HG02588 (cell line): ENCODE data around the gene MICALL2.

Source experiments
- ATAC-seq: cut with Tn5 transposase; IDR thresholded peaks from one replicate; pipeline ENCODE4 v1.9.1; 2021; ENCODE audit warnings: mild to moderate bottlenecking, moderate library complexity; ENCODE audit not compliant: unreplicated experiment

The MICALL2 gene

DNA sequence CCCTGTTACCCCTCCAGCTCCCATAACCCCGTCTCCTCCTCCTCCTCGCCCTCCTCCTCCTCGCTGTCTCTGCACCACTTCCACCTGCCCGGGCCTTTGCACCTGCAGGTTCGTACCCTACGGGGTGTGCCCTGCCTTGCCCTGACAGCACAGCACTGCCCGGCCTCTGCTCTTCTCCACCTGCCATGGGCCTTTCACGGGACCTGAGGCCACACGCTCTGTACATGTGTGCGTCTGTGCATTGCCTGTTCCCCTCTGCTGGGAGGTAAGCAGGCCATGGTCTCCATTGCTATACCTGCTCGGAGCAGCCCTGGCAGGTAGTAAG, 40.0 kb downstream of the MICALL2 start:
- no peak for ATAC-seq

DNA sequence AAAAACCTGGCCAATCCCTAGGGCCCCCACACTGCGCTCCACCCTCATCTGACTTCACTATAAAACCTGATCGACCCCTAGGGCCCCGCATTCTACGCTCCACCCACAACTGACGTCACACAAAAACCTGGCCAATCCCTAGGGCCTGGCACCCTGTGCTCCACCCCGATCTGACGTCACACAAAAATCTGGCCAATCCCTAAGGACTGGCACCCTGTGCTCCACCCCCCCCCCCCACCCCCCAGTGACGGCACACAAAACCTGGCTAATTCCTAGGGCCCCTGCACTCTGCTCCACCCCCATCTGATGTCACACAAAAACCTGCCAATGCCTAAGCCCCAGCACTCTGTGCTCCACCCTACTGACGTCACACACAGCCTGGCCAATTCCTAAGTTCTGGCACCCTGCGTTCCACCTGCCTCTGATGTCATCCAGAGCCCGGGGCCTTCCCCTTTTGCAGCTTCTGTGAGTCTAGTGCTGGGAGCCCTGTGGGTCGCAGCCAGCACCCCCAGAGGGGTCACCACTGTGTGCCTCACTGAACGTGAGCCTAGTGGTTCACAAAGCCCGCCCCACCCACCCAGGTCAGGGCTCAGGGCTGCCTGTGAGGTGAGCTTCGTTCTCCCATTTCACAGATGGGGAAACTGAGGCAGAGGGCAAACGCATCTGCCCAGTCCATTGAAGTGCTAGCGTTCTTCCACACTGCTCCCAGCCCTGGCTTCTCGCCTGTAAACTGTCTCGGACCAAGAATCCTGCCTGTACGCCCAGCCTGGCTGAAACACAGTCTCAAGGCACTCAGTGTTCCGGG, 40.6 kb downstream of the MICALL2 start:
- ATAC-seq = no peak

DNA sequence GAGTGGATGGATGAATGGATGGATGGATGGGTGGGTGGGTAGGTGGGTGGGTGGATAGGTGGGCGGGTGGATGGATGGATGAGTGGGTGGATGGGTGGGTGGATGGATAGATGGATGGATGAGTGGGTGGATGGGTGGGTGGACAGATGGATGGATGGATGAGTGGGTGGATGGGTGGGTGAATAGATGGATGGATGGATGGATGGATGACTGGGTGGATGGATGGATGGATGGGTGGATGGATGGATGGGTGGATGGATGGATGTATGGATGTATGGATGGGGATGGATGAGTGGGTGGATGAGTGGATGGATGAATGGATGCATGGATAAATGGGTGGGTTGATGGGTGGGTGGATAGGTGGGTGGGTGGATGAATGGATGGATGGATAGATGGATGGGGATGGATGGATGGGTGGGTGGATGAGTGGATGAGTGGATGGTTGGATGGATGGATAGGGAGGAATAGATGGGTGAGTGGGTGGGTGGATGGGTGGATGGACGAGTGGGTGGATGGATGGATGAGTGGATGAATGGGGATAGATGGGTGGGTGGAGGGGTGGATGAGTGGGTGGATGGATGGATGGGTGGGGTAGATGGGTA, 43.8 kb downstream of the MICALL2 start:
- ATAC-seq = no peak

DNA sequence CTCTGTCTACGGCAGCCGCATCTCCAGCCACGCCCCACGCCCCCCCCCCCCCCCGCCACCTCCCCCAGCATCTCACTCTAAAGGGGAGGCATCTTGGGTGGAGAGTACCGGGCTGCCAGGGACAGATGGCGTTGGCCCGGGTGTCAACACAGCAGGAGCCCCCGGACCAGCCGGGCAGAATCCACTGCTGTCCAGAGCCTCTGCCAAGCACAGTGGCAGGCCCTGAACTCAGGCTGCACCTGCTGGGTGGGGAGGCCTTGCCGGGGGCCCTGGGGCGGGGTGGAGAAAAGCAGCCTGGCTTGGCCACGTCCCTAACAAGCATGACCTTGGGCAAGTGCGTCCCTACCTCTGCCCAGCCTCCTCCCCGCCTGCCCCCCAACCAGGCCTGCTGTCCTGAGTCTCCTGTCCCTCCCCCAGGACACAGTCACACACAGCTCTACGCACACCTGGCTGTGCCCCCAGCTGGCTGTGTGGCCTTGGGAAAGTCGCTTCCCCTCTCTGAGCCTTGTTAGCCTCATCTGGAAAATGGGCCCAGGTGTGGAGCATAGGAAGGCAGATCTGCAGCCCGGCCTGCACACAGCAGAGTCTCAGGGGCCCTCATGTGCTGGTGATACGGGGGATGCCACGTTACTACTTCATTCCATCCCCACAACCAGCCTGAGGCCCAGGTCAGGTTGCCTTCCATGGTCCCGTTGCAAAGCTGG, 45.2 kb downstream of the MICALL2 start:
- no peak for ATAC-seq

DNA sequence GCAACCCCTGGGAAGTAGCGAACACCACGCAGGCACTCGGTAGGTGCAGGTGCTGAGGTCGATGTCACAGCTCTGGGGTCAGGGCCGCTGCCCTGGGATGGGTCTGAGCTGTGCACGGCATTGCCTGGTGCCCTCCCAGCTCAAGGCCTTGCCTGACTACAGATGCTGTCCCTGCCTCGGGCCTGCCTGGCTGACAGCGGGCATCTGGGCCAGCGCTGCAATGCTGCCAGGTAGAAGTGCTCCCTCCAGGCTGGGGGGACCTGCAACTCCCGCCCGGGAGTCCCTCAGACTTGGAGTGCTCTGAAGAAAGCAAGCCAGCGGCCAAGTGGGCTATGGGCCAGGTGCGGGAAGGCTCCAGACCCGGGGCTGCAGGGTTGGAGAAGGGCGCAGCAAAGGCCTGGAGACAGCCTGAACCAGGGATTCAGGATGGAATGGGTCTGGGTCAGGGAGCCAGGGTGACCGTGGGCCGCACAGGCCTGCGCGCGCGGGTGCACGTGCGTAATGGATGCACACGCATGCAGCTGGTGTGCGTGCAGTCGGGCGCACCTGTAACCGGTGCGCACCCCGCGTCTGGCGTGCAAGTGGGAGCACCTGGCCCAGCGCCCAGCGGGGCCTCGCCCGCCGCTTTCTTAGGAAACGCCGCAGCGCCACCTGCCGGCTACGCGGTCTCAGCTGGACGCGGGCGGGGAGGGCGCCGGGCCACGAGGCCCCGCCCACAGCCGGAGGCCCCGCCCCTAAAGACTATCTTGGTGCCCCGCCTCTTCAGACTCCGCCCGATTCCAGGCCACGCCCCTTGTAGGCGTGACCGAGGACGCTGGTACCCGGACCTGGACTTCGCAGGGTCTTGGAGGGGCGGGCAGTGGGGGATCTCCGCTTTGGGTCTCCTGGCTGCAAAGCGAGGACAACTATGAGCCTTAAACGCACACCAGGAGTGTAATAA, 46.7 kb downstream of the MICALL2 start:
- peak; percentile 46 for ATAC-seq

DNA sequence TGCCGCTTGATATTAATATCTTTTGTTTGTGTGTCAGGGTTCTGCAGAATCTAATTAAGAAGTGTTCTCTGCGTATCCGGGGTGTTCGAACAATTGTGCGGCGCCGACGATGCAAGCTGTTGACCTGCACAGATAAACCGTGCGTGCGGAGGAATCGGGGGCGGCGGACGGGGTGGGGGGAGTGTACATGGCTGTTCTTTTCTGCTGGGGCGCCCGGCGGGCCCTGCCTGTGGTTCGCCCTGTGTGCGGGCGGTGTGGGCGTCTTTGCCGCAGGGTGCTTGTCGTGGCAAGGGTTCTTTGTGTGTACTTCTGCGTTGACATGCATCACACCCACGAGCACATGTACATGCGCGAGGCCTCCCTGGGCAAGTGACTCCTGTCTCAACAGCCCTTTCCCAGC, 47.9 kb downstream of the MICALL2 start:
- no peak for ATAC-seq

DNA sequence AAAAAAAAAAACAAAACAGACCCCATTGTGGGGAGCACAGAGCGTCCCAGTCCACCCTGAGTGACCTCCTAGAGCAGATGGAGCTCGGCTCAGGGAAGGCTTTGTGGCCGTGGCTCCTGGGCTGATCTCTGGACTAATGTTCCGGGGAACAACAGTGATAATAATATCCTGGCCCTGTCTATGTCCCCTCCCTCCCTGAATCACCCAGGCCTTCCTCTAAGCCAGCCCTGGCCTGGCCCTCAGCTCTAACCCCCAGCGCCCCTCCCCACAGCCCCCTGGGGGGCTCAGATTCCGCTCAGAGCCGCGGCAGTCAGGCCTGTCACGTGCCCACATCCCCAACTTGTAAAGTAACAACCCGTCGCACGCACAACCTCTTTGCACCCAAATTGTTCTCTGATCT, 48.3 kb downstream of the MICALL2 start:
- no peak for ATAC-seq

DNA sequence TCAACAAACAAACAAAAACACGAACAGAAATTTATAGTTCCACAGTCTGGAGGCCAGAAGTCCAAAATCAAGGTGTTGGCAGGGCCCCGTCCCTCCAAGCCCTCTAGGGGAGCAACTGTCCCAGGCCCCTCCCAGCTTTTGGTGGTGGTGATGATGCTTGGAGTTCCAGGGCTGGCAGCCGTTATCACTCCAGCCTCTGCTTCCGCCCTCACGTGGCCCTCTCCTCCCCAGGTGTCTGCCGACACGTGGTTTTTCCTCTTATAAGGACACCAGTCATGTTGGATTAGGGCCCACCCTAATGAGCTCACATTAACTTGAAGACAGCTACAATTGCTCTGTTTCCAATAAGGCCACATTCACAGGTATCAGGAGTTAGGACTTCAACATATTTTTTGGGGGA, 49.7 kb downstream of the MICALL2 start:
- ATAC-seq = no peak

DNA sequence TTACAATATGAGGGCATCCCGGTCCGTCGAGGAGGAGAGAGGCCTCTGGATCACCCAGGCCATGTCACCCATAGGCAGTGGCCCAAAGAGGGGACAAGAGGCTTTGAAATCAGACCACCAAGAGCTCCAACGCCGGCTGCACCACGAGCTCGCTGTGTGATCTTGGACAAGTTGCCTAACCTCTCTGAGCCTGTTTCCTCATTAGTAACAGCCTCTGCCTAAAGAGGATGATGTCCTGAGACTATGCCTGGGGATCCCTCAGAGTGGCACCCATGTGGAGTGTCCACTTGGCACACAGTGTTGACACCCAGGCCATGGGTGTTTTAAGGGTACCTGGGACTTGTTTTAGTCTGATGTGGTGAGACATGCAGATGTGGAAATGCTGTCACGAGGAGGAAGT, 50.8 kb downstream of the MICALL2 start:
- no peak for ATAC-seq

DNA sequence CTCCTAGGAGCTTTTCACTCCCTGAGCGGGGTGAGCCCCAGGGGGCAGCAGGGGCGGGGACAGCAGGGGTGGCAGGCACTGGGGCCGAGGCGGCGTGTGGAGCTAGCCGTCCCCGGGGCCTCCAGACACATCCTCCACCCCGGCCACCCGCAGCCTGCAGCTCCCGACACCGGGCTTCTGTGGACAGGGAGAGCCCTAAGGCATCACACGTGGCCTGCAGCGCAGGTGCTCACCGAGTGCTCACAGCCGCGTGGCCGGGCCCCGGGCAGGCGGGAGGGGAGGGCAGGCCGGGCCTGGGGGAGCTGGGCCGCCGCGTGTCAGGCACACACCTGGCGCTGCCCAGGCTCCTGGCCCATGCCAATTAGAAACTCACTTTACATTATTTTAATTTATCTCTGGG, 51.4 kb downstream of the MICALL2 start:
- ATAC-seq = no peak

DNA sequence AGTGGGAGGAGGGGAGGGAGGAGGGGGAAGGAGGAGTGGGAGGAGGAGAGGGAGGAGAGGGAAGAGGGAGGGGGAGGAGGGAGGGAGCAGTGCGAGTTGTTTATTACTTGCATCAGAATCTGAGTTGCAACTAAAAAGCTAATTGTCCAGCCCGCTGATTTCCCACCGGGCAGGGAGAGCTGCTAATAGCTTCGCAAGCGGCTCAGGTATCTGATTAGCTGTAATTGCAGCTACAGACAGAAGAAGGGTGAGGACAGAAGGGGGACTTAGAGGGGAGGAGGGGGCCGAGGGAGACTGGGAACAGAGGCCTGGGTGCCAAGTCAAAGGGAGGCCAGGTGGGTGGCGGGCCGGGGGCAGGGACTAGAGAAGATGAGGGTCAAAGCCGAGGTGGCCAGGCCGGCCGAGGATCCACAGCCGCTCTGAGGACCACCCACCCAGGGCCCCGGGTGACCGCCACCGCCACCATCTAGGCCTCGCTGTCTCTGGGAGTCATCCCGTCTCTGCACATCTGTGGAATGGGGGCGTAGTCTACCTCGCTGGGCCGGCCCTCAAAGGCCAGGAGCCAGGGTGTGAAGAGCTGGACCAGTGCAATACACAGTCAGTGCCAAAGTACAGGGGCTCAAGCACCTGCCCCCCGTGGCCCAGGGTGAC, 54.2 kb downstream of the MICALL2 start:
- ATAC-seq = no peak

DNA sequence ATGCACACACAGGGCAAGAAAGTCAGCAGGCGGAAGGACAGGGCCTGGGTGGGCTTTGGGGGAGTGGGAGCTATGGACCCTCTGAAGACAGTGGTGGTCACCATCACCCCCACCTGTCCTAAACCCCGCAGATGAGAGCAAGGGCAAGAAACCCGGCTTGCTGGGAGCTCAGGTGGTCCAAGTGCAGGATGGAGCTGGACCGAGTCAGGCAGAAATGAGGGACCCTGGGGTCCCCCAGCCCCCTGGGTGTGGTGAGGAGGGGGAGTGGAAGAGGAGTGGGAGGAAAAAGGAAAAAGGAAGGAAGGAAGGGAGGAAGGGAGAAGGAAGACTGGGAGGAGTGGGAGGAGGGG, 54.8 kb downstream of the MICALL2 start:
- no peak for ATAC-seq

DNA sequence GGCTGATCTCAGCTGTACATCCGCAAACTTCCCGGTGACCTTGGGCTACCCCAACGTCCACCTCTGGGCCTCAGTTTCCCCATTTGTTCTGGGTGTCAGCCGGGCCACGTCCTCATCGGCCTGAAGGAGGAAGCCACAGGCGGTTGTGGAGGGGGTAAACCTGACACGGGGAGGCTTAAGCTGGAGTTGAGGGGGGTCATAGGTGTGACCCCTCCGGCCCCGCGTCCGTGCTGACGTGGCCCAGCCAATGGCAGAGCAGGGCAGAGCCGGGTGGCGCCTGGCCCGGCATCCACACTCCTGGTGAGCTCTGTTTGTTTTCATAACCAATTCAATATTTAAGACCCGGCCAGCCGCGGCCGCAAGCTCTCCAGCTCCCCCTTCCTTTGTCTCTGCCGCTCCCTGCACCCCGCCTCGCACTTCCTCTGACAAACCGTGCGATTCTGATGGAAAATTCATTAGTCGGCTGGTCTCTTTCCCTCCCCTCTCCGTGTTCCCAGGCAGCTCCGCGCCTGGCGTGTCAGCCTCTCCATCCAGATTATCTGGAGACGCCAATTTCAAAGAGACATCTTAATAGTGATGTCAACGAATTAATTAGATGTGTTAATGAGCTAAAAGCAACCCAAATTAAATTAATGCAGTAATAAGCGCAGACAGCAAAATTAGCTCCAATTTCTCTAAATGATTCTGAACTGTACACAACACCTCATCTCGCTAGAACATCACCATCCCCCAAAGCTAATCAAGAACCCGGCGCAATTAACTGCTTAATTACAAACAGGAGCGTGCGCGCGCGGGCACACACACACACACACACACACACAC, 55.4 kb downstream of the MICALL2 start:
- no peak for ATAC-seq

DNA sequence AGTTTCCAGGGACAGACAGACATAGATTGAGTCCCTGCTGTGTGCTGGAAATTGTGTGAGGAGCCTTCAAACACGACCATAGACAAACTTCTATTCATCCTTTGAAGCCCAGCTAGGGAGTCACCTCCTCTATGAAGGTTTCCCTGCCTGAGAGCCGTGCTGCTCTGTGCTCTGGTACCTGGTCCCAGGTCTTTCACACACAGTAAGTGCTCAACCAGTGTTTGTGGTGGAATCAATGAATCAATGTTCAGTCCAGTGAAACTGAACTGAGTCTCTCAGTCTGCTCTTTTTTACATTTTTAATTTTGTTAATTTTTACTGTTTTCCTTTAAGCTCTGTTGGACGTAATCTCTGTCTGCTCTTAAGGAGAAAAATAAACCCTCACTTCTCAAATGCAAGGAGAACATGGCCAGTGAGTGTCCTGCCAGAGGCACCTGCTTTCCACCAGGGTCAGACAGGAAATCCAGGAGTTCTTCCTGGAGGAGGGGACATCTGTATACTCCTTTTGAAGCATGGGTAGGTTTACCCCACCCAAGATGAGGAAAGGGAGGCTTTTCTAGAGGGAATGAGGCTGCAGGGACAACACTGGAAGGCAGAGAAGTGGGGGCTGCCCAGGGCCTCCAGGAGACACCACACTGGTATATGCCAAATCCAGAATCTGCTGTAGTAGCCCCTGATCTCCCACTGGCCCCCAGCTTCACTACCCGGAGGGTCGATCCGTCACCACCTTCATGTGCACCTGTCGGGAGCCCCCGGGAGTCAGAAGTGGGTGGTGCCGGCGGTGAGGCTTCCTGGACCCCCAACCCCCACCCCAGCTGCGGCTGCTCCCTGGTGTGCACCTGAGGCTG, 56.3 kb downstream of the MICALL2 start:
- ATAC-seq = no peak

DNA sequence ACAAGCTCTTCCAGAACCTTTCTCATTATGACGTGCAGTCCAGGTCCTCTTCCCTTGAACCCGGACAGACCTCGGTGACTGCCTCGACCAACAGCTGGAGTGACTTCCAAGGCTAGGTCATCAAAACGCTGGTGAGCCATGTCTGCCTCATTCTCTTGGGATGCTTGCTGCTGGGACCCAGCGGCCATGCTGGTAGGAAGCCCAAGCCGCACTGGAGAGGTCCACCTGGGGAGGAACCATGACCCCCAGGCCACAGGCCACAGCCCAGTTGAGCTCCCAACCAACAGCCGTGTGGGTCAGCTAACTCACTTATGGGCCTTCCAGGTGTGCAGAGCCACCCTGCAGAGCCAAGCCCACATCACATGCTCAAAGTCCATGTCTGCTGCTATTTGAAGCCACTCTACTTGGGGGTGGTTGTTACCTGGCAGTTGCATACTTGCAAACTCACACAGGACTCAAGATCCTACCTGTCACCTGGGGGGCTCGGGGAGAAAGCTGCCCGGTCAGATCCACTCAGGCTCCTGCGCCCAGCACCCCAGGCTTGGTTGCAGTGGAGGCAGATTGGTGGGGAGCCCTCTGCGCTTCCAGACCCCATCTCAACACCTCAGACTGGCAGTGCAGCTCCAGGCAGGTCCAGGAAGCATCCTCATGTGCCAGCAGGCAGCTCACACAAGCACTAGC, 57.0 kb downstream of the MICALL2 start:
- no peak for ATAC-seq

DNA sequence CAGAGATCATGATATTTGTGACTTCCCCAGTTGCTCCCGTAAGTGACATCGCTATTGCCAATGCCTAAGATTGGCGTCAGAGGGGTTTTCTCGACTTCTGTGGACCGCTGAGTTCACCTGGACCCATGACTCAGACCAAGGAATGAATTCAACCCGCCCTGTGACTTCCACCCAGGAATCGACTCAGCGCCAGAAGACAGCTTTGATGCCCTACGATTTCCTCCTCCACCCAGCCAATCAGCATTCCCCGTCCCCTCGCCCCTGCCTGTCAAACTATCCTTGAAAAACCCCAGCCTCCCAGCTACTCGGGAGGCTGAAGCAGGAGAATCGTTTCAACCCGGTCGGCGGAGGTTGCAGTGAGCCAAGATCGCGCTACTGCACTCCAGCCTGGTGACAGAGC, 58.3 kb downstream of the MICALL2 start:
- ATAC-seq = no peak

DNA sequence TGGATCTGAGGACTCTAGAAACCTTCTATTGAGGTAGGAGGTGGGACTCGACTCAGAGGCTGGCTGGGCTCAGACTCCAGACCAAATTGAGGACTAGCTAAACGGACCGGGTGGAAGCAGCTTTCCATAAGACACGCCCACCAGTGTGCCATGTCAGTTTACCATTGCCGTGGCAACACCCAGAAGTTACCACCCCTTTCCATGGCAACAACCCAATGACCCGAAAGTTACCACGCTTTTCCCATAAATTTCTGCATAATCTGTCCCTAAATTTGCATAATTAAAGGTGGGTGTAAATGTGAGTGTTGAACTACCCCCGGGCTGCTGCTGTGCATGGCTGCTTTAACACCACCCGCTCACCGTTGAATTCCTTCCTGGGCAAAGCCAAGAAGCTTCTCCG, 58.9 kb downstream of the MICALL2 start:
- ATAC-seq = no peak

DNA sequence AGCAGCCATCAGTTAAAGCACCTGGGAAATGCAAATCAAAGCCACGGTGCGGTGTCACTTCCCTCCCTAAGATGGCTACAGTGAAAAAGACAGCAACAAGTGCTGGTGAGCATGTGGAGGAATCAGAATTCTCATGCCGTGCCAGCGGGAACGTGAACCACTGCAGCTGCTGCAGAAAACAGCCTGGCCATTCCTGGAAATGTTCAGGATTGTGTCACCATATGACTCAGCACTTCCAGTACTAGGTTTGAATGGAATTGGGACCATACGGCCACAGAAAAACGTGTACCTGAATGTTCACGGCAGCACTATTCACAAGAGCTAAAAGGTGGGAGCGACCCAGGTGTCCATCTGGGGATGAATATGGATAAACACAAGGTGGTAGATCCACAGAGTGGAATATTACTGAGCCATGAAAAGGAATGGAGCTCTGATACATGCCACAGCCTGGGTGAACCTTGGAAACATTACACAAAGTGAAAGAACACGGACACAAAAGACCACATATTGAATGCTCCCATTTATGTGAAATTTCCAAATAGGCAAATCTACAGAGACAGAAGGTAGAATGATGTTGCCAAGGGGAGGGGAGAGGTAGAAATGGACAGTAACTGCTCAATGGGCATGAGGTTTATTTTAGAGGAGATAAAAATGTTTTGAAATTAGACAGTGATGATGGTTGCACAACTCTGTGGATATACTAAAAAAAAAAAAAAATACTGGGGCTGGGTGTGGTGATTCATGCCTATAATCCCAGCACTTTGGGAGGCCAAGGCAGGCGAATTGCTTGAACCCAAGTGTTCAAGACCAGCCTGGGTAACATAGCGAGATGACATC, 61.6 kb downstream of the MICALL2 start:
- no peak for ATAC-seq
